GM18909 (cell line): Measurements from ENCODE around the gene MRGPRF.

Experiments
- ATAC-seq: cut with Tn5 transposase; IDR thresholded peaks from one replicate; pipeline ENCODE4 v1.9.1; 2021; ENCODE audit warnings: mild to moderate bottlenecking; ENCODE audit not compliant: unreplicated experiment, poor library complexity

MRGPRF gene

GRCh38 chr11:69030301-69030700 lies 17.3 kb upstream of the MRGPRF start:
- no peak for ATAC-seq

DNA sequence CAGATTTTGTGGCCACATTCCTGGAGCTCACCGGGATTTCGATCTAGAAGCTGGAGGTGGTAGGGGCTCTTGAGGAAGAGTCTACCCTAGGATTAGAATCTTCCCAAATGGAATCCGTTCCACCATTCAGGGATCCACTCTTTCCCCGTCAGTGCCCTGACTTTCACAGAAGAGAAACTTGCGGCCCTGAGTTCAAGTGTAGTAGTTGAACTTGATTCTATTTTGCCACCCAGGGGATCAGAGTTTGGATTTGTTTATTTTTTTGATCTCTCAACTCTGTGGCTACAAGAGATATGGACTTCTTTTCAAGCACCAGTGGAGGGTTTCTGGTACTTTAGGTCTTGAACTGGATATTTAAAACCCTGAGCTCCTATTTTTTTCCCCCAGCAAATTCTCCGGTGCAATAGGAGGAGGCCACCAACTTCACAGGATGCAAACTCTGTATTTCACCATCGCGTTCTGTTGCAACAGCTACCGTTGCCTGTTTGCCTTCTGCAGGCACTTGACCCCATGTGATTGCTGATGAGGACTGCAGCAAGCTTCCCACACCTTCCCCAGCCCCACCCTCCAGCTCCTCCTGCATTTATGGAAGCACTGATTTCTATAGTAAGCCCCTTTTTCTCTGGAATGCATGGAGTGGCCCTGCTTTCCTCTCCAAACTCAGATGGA lies 14.8 kb upstream of the MRGPRF start:
- ATAC-seq: no peak

DNA sequence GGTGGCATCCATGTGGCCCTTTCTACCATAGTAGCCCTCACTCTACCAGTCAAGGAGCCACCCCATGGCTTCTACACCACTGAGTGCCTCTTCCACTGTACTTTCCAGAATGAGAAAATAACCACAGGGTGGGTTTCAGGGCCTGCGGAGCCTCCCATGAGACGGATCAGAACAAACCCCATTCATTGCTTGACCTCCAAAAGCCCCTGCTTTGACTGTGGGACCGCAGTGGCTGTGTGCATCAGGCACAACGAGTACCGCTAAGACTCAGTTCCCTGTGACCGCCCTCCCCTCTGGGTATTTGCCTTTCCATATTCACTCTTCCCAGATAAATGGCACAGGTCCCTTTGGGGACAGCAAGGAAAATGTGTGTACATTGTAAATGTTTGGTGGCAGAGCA lies 11.5 kb upstream of the MRGPRF start:
- ATAC-seq: no peak

DNA sequence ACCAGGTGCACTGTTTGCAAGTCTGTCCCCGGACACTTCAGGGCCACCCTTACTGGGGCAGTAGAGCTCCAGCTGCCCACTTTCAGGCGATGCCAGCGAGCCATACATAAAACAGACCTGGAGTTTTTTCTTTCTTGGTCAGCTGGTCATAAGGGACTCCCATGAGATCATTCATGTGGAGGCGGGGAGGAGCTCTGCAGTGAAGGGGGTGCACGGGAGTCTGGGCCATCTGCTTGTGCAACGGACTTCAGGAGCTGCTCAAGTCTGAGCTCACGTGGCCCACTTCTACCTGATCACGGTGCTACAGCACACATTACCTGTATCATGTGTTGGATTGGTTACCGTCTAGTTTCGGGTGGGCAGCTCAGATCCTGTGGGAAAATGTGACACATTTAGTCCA lies 9.2 kb upstream of the MRGPRF start:
- no peak for ATAC-seq

DNA sequence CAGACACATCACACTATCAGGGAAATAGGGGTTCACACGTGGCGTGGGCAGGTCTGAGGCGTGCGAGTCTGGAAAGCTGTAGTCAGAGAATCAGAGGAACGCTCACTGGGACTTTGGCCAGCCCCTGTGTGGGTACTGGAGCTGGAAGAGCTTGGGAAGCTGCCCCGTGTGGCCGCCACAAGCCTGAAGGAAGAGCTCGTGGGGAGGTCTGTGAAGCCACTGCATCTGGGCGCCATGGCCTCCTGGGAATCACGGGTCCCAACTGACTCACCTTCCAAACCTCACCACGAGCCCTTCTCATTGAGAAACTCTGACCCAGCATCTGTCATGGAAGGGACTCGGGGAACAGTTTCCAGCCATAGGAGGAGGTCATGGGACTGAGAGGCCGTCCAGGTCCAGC lies 5.9 kb upstream of the MRGPRF start:
- ATAC-seq: no peak

DNA sequence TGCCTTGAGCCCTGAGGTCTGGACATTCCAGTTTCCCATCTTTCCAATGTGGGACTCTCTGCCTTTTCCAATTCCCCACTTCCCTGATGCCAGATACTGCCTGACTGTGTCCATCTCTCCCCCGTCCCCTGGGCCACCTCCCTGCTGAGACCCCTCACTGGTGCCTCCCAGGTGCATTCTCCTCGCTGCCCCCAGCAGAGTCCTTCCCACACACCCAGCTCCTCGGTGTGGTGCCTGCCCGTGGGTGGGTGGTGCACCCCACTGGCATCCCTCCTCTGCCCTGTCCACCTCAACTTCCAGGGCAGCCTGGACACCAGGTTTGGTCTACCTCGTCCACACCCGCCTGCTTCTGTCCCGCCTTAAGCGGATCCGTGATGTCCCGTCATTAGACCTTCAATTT lies 4.9 kb upstream of the MRGPRF start:
- ATAC-seq: no peak

DNA sequence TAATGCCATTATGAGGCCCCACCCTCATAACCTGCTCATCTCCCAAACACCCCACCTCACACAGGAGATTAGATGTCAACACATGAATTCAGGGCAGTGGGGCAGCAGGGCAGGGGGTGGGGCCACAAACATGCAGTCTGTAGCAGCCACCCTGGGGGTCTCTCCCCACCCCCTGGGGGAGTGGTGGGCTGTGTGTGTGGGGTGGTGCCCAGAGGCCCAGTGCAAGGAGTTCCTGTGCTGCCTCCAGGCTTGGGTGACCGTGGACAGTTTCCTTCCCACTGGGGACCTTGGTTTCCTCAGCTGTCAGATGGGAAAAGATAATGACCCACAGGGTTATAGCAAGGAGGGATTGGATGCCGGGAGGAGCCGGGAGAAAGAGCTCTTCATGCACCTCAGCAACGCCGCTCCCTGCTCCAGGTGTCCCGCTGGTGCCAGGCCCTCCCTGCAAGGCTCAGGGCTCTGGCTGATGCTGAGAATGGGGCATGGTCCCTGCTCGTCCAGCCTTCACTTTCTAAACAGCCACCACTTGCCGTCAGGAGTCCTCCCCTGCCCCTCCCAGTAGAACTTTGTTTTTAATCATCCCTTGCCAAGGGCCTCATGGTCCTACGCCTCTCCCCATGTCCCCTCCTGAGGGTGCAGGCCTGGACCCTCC lies 2.0 kb upstream of the MRGPRF start:
- no peak for ATAC-seq

DNA sequence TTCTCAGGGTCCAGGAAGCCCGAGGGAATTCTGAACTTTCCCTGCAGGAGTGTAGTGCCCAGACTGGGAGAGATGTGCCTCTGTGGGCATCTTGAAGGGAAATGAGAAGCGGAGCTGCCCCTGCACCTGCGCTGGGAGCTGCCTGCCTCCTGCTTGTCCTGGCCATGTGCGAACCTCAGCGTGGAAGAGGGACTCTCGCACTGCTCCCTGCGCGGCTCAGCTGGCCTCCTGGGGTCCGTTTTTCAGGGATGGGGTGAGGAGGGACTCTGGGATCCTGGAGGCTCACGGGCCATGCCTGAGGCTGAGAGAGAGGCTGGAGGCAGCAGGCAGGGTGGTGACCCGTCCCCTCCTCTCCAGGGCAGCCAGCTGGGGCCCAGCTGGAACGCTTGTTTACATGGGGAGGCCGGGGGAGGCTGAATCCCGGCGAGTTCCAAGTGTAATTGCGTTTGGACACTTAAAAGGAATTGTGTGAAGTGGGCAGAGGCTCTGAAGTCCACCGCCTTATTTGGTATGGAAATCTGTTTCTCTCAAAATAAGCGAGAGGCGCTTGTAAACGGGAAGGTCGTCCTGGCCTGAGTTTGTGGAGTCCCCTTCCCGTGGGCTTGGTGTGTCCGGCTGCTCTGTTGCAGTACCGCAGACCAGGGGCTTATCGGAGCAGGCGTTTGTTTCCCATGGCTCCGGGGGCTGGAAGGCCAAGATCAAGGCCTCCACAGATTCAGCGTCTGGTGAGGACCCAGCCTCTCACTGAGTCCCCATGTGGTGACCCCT lies 1.2 kb upstream of the MRGPRF start:
- ATAC-seq: no peak

DNA sequence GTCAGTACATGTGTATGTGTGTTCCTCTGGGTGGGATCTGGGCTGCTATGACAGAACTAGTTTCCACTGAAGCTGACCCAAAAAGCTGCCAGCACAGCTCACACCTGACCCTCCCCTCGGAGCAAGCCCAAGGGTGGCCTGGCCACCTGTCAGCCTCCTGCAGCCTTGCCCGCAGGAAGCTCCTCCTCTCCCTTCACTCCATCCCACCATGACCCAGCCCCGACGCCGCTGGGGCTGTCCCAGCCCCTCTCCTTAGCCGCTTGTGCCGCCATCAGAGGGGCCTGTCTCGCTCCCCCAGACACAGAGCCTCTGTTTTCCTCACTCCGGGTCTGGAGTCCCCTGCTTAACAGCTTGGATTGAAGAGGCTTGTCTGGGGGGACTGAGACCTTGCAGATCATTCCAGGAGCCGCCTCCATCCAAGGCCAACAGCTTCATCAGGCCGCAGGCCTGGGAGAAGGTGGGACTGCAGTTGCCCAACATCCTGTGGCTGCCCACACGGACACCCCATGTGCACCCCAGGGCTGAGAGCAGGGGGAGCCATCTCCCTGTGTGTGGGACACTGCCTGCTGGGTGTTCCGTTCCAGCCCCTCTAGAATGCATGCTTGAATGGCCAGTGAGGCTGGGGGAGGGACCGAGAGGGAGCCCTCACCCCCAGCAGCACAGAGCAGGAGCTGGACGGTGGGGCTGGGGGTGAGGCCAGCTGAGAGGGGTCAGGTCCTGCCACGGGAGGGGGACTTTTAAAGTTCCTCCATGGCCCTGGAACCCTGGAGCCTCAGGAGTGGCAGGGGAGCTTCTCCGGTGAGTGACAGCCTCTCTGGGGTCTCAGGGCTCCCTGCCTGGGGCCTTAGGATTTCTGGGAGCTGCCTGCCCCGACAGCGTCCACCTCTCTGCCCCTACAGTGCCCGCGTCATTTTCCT lies 696 bp downstream of the MRGPRF start:
- ATAC-seq: no peak

- no peak for ATAC-seq
Observed at GRCh38 chr11:69011624-69012091, 1.4 kb downstream of the MRGPRF start.

DNA sequence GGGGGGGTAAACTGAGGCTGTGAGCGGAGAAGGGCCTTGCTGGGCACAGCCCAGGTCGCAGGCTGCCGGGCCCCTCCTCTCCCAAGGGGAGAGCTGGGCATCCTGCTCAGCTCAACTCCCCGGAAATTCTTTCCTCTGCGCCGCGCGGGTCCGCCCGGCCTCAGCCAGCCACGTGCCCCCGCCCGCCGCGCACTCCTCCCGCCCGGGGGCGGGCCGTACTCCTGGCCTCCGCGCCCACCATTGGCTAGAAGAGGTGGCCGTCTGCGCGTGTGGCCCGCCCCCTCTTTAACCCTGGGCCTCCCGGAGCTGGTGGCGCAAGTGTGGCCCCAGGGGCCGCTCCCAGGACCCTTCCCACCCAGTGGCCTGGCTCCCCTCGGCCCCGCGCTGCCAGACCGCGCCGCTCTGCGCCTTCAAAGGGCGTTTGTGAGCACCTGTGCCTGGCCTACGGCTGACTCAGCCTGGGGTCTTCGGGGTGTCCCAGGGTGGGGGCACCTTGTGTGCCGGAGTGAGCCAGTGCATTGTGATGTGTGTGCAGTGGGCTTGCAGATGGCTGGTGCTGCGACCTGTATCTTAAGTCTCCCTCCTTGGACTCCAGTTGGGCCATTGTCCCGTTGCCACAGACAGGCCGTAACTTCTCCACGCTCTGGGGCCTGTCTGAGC lies 2.0 kb downstream of the MRGPRF start:
- ATAC-seq: no peak

GRCh38 chr11:69010361-69010891 lies 2.6 kb downstream of the MRGPRF start:
- ATAC-seq: no peak

DNA sequence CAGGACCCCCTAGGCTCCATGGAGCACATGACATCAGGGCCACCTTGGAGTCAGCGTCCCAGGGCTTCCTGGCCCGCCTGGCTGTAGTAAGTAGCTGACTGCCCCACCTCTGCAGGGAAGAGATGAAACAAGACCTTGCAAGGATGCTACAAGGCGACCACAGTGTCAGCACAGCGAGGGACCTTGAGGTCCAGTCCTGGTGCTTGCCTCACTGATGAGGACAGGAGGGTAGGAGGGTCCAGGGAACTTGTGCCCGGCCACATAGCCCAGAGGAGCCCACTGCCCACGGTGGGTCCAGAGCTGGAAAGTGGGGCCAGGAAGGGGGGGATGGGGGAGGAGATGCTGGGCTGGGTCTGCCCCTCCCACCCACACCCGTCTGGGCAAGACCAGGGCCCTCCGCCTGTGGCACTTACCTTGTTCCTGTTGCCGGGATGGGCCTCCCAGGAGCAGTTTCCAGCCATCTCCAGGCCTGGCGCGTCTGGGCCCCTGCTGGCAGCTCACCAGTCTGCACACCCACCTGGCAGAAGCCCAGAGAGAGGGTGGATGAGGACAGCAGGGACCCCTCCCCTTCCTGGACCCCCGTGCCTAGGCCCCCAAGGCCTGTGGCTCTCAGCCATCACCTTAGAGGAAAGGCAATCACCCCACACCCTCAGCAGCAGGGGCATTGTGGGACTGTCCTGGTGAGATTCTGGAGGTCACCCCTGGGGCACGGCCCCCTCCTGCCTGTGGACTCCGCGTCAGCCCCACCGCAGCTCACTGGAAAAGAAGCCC lies 3.4 kb downstream of the MRGPRF start:
- ATAC-seq: no peak

- no peak for ATAC-seq
Observed at GRCh38 chr11:69008737-69009440, 4.2 kb downstream of the MRGPRF start.

DNA sequence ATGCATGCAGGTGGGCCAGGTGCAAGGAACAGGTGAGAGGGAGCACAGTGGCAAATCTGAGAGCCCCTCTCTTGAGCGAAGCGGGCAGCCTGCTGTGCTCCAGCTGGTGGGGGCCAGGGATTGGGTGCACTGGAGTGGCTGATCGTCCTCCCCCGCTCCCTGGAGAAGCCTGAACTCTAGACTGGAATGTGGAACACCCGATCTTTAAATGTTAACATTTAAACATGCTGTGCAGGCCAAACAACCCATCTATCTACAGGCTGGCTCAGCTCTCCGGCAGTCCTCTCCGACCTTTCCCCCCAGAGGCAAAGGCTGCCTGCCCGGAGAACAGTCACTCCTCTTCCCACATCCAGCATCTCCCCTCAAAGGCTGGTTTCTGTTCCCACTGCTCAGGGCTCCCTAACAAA lies 5.1 kb downstream of the MRGPRF start:
- ATAC-seq: no peak

DNA sequence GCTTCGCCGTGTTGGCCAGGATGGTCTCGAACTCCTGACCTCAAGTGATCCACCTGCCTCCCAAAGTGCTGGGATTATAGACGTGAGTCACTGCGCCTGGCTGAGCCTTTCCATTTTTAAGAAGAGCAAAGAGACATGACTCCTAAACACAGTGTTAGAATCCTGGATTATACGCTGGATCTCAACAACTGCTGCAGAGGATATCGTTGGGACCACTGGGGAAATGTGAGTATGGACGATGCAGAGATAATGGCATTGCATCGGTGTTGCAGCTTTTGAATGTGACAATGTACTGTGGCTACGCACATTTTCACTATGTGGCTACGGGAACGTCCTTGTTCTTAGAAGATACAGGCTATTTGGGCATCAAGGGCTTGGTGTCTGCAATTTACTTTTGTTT lies 6.2 kb downstream of the MRGPRF start:
- ATAC-seq: no peak

DNA sequence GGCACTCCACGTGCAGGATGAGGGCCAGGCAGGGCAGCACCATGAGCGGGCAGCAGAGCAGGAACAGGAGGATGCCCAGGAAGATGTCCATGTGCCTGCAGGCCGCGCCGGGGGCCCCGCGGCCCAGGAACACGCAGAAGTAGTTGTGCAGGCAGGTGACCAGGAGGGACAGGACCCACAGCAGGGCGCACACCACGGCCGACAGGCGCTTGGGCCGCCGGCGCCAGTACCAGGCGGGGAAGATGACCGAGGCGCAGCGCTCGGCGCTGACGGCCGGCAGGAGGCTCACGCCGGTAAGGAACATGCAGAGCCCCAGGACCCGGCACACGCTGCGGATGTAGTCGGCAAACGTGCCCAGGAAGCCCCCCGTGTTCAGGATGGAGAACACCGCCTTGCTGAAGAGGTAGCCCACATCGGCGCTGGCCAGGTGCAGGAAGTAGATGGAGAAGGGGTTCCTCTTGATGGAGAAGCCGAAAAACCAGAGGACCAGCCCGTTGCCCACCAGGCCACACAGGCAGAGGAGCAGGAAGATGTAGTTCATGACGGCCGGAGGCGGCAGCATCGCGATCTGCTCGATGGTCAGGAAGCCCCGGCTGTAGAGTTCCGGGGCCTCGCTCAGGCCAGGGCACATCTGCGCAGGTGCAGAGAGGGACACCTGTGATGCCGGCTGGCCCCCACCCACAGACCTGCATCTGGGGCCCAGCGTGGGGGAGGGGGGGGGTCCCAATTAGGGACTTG lies 7.2 kb downstream of the MRGPRF start:
- ATAC-seq: no peak

DNA sequence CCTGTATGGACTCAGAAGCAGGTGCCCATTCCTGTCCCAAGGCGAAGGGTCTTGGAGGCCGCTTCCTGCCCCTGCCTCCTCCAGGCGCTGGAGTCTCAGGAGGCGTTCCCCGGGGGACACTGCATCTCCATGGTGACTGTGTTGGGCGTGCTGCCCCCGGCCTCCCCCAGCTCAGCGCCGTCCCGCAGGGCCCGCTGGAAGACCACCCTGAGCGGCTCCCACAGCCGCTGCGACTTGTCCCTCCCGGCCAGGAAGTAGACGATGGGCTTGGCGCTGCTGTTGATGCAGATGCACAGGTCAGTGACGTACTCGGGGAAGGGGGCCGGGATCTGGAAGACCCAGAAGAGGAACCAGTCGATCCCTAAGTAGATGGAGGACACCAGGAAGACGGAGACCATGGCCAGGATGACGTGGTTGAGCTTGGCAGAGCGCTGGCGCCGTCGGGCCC lies 7.8 kb downstream of the MRGPRF start:
- no peak for ATAC-seq
